ENCODE results near the gene KCNIP1.

KCNIP1 gene

DNA sequence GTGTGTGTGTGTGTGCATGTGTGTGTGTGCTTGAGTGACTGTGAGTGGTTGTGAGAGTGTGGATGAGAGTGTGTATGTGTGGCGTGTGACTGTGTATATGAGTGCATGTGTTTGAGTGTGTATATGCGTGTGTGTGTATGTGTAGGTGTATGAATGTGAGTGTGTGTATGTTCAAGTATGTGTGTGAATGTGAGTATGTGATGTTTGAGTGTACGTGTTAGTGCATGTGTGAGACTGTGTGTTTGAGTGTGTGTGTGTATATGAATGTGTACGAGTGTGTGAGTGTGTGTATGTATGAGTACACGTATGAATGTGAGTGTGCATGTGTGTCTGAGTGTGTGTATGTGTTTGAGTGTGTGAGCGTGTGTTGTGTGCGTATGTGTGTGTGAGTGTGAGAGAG is 47.8 kb downstream of the KCNIP1 start:
- H4K20me1 ChIP-seq (ENCODE audit: insufficient read depth, low read length): no peaks in the 10 kb centered on the region
- TF ChIP-seq, protein P1, sequence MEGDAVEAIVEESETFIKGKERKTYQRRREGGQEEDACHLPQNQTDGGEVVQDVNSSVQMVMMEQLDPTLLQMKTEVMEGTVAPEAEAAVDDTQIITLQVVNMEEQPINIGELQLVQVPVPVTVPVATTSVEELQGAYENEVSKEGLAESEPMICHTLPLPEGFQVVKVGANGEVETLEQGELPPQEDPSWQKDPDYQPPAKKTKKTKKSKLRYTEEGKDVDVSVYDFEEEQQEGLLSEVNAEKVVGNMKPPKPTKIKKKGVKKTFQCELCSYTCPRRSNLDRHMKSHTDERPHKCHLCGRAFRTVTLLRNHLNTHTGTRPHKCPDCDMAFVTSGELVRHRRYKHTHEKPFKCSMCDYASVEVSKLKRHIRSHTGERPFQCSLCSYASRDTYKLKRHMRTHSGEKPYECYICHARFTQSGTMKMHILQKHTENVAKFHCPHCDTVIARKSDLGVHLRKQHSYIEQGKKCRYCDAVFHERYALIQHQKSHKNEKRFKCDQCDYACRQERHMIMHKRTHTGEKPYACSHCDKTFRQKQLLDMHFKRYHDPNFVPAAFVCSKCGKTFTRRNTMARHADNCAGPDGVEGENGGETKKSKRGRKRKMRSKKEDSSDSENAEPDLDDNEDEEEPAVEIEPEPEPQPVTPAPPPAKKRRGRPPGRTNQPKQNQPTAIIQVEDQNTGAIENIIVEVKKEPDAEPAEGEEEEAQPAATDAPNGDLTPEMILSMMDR (IDR thresholded peaks at IDR 0.05; ENCODE audit: low read length): no peak
- no peak for TF ChIP-seq EZH2 (IDR thresholded peaks at IDR 0.05; ENCODE audit: borderline replicate concordance, low read length)

DNA sequence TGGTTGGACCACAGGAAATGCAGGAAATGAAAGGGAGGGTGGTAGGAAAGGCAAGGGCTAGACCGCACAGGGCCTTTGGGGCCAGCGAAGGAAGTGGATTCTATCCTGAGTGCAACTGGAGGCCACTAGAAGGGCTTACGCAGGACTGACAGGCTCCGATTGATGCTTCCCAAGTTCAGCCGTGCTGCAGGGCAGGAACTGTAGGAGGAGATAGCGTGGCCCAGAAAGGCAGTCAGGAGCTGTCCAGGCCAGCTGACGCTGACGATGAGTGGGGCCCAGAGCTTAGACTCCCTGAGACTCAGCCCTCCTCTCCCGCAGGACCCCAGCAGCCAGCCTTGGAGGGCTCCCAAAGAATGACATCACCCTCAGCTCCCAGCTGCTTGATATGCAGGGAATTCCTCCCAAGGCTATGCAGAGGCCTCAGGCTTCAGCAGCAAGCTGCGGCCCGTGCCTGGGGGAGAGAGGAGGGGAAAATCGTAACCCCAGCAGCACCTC is 48.8 kb downstream of the KCNIP1 start:
- Histone ChIP-seq H3K4me3 (ENCODE audit: low read depth, low read length, poor library complexity, severe bottlenecking) (no peak overlapping the region), H3K27ac (ENCODE audit: low read depth, low read length, poor library complexity, severe bottlenecking) (no peak overlapping the region), H3F3A (ENCODE audit: insufficient read depth, low read length) (no peaks in the 10 kb centered on the region), H3K4me1 (ENCODE audit: insufficient read depth, low read length, severe bottlenecking) (no peaks in the 10 kb centered on the region), H3K9me2 (ENCODE audit: low read depth, low read length) (no peaks in the 10 kb centered on the region), H3K27me3 (ENCODE audit: insufficient read depth, low read length) (no peaks in the 10 kb centered on the region), H4K20me1 (ENCODE audit: insufficient read depth, low read length) (no peaks in the 10 kb centered on the region), H2AFZ (ENCODE audit: low read length) (no peak overlapping the region), H3K79me2 (ENCODE audit: insufficient read depth, low read length) (no peaks in the 10 kb centered on the region), H3K9ac (ENCODE audit: low read length) (no peak overlapping the region), H3K9me3 (ENCODE audit: low read length) (no peaks in the 10 kb centered on the region), H3K36me3 (ENCODE audit: insufficient read depth, low read length) (no peaks in the 10 kb centered on the region), H3K4me2 (ENCODE audit: low read length) (no peak overlapping the region)
- TF ChIP-seq EZH2 (IDR thresholded peaks at IDR 0.05; ENCODE audit: borderline replicate concordance, low read length): no peak
- TF ChIP-seq, protein P1 (IDR thresholded peaks at IDR 0.05; ENCODE audit: low read length): no peak

More for the DNA sequence above, 47.8 kb downstream of the KCNIP1 start:
- H2AFZ ChIP-seq (ENCODE audit: low read length): no peak overlapping the region
- no peak overlapping the region for H3K4me3 ChIP-seq (ENCODE audit: low read depth, low read length, poor library complexity, severe bottlenecking)
- H3K27me3 ChIP-seq (ENCODE audit: insufficient read depth, low read length): no peaks in the 10 kb centered on the region
- H3K4me1 ChIP-seq (ENCODE audit: insufficient read depth, low read length, severe bottlenecking): no peaks in the 10 kb centered on the region
- H3K36me3 ChIP-seq (ENCODE audit: insufficient read depth, low read length): no peaks in the 10 kb centered on the region
- no peaks in the 10 kb centered on the region for H3K79me2 ChIP-seq (ENCODE audit: insufficient read depth, low read length)
- H3K9ac ChIP-seq (ENCODE audit: low read length): no peak overlapping the region
- no peak overlapping the region for H3K27ac ChIP-seq (ENCODE audit: low read depth, low read length, poor library complexity, severe bottlenecking)
- H3K9me3 ChIP-seq (ENCODE audit: low read length): no peaks in the 10 kb centered on the region
- H3K4me2 ChIP-seq (ENCODE audit: low read length): no peak overlapping the region
- no peaks in the 10 kb centered on the region for H3F3A ChIP-seq (ENCODE audit: insufficient read depth, low read length)
- H3K9me2 ChIP-seq (ENCODE audit: low read depth, low read length): no peaks in the 10 kb centered on the region

DNA sequence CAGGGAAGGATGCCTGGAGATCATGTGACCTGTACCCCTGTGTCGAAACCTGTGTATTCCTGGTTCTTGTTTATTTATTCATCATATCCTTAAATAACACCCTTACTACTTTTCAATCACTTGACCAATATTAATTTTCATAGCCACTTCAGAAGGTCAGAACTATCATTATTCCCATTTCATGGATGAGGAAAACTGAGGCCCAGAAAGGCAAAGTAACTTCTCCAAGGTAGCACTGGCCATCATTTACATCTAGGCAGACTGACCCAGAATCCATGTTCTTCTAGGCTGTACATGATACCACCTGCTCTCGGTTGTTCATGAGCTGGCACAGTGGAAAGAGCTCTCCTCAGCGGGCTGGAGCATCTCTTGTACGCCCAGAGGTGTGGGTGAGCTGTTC is 49.4 kb downstream of the KCNIP1 start:
- Histone ChIP-seq H3K4me3 (ENCODE audit: low read depth, low read length, poor library complexity, severe bottlenecking) (no peak overlapping the region), H3K9me2 (ENCODE audit: low read depth, low read length) (no peaks in the 10 kb centered on the region), H3K79me2 (ENCODE audit: insufficient read depth, low read length) (no peaks in the 10 kb centered on the region), H4K20me1 (ENCODE audit: insufficient read depth, low read length) (no peaks in the 10 kb centered on the region), H3K27ac (ENCODE audit: low read depth, low read length, poor library complexity, severe bottlenecking) (no peak overlapping the region), H3K4me1 (ENCODE audit: insufficient read depth, low read length, severe bottlenecking) (no peaks in the 10 kb centered on the region), H3K9me3 (ENCODE audit: low read length) (no peaks in the 10 kb centered on the region), H3K4me2 (ENCODE audit: low read length) (no peak overlapping the region), H3K27me3 (ENCODE audit: insufficient read depth, low read length) (no peaks in the 10 kb centered on the region), H3K9ac (ENCODE audit: low read length) (no peak overlapping the region), H3K36me3 (ENCODE audit: insufficient read depth, low read length) (no peaks in the 10 kb centered on the region), H2AFZ (ENCODE audit: low read length) (no peak overlapping the region), H3F3A (ENCODE audit: insufficient read depth, low read length) (no peaks in the 10 kb centered on the region)
- no peak for TF ChIP-seq EZH2 (IDR thresholded peaks at IDR 0.05; ENCODE audit: borderline replicate concordance, low read length)
- TF ChIP-seq, protein P1 (IDR thresholded peaks at IDR 0.05; ENCODE audit: low read length): no peak
